ENCODE data around the gene FNDC3B.

DNA sequence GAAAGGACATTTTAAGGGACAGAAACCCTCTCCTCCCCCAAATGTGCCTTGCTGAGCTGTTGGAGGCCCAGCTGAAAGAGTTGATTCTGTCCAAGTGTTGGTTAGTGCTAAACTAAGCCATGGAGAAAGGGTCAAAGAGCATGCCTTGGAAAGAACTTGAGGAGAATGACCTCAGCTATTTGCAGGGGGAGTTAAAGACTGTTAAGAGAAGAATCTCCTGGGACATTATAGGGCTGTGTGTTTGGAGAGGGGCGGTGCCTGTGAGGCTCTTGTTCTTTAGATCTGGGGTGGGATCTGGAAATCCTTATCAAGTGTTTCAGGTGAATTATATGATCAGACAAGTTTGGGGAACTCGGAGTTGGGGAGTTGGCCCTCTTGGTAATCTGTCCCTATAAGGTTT is 13.0 kb downstream of the FNDC3B start:
- TF ChIP-seq POLR2AphosphoS5 (IDR thresholded peaks at IDR 0.05; ENCODE audit: low read depth, low read length) (no peak), POLR2A (IDR thresholded peaks at IDR 0.05; ENCODE audit: low read depth, low read length) (no peak)

All from GM12892 (cell line).